RWPE1 (cell line): ENCODE measurements around the gene UPF2.

Experiments used
- CTCF ChIA-PET: fragments of 350-600 bp; sonication (Branson Sonifier 250); formaldehyde crosslinking; extraction: SDS; loops from one replicate; lab custom pipeline; 2021; lab: Yijun Ruan, JAX
- POLR2A ChIA-PET: fragments of 400-600 bp; formaldehyde crosslinking; extraction: SDS; loops from one replicate; lab custom pipeline; 2020; ENCODE audit warnings: antibody characterized with exemption; ENCODE audit not compliant: low non-redundant PET; lab: Yijun Ruan, JAX
- DNase-seq: peaks from one replicate; pipeline ENCODE4 v3.0.0; 2012; ENCODE audit warnings: low spot score
- H3K27ac ChIP-seq: fragments of 450-650 bp; 2 replicates; pipeline ENCODE4 v1.5.1; 2017
- TF ChIP-seq, protein P1 (sequence below): fragments of 450-650 bp; conservative IDR thresholded peaks from 2 replicates; pipeline ENCODE4 v1.5.1; 2017; ENCODE audit warnings: low read depth, mild to moderate bottlenecking

The UPF2 gene

DNA sequence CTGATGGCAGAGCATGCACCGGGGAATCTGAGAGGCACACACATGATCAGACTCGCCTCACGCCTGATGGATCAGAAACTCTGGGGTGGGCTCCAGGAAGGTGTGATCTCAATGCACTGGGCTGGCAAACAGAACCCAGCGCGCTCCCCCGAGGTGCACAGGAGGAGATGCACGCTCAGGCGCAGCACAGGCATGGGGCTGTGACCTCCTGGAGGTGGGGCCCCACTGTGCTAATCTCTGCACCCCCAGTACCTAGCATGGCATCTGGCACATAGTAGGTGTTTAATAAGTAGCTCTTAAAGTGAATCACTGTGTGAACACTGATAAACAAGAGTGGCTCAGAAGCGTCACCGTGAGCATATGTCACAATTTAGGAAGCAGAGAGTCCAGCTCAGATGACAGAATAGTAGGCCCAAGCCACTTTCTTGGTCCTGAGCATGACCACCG, 161.6 kb downstream of the UPF2 start:
- TF ChIP-seq, protein P1, sequence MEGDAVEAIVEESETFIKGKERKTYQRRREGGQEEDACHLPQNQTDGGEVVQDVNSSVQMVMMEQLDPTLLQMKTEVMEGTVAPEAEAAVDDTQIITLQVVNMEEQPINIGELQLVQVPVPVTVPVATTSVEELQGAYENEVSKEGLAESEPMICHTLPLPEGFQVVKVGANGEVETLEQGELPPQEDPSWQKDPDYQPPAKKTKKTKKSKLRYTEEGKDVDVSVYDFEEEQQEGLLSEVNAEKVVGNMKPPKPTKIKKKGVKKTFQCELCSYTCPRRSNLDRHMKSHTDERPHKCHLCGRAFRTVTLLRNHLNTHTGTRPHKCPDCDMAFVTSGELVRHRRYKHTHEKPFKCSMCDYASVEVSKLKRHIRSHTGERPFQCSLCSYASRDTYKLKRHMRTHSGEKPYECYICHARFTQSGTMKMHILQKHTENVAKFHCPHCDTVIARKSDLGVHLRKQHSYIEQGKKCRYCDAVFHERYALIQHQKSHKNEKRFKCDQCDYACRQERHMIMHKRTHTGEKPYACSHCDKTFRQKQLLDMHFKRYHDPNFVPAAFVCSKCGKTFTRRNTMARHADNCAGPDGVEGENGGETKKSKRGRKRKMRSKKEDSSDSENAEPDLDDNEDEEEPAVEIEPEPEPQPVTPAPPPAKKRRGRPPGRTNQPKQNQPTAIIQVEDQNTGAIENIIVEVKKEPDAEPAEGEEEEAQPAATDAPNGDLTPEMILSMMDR, result no peak
- H3K27ac ChIP-seq, result peak overlapping the region; percentile 95
- ChIA-PET POLR2A (interaction anchor here (0.5 kb wide), 1 partner anchor 105 kb away, joined by 5 read pairs; no protein-coding TSS in a partner anchor), CTCF (interaction anchor here (1.1 to 1.7 kb wide), 2 partner anchors 23 to 98 kb away, joined by 3 to 7 read pairs; no protein-coding TSS in a partner anchor)
- DNase-seq, result no peak

DNA sequence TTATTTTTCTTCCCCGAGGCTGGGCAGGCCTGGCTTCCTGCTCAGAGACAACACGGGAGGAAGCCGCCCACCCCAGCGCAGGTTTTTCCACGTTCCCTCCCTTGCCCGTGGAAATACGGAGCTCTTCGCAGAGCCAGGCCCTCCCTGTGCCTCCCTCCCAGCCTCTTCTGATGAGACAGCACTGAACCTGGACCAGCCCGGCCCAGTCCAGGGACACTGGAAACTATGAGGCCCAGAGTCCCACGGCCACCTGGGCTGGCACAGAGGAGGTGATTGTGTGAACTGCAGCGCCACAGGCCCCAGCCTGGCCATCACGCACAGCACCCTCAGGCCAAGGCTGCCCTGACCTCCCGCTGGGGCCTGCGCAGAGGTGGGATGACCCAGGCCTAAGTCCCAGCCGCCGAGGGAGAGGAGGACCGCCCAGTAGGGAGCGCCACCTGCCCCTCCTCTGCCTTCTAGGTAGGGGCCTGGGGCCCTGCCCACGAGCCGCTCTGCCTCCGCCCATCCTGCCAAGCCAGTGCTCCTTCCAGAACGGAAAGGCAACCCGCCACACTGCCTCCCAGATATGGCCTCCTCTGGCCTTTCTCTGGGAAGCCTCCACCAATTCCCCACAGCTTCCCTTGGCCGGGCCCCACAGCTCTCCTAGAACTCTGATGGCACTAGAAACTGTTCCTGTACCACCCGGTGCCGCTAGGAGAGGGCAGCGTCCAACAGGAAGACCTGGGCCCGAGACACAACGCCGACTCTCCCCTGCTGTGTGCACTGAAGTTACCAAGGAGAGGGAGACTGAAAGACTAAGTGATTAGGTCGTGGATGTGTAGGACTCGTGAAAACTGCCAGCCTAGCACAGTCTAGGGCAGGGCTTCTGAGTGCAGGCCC, 162.2 kb downstream of the UPF2 start:
- TF ChIP-seq, protein P1, result no peak
- peak overlapping the region; percentile 95 for H3K27ac ChIP-seq
- ChIA-PET CTCF (no interaction called here), POLR2A (no interaction called here)
- no peak for DNase-seq

DNA sequence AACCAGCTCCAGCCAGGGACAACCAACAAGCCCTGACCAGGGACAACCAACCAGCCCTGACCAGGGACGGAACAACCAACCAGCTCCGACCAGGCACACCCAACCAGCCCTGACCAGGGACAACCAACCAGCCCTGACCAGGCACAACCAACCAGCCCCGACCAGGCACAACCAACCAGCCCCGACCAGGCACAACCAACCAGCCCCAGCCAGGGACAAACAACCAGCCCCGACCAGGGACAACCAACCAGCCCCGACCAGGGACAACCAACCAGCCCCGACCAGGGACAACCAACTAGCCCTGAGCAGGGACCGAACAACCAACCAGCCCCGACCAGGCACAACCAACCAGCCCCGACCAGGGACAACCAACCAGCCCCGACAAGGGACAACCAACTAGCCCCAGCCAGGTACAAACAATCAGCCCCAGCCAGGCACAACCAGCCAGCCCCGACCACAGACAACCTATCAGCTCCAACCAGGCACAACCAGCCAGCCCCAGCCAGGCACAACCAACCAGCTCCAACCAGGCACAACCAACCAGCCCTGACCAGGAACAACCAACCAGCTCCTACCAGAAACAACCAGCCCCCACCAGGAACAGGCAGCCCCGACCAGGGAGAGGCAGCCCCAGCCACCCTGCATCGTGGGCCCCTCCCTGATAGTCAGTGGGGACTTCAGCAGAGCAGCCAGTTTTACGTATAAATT, 163.1 kb downstream of the UPF2 start:
- POLR2A ChIA-PET, result no interaction called here
- peak overlapping the region; percentile 95 for H3K27ac ChIP-seq

DNA sequence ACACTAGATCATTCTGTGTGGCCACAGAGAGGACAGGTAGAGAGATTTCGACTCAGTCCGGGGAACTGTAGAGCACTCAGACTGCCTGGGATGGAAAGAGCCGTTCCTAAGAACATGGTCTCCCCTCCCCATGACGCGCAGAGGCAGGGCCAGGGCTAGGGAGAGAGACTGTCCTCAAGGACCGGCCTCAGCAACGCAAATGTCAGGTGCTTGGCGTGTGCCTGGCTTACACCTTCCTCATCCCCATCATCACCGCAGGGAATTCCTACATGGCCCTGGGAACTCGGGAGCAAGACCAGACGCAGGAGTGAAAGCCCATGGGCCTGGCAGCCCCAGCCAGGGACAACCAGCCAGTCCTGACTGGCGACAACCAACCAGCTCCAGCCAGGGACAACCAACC, 163.8 kb downstream of the UPF2 start:
- DNase-seq, result no peak
- peak overlapping the region; percentile 93 for H3K27ac ChIP-seq
- POLR2A ChIA-PET, result no interaction called here
- CTCF ChIA-PET, result no interaction called here
- TF ChIP-seq, protein P1, result no peak

More for the DNA sequence above, 163.1 kb downstream of the UPF2 start:
- CTCF ChIA-PET, result no interaction called here
- TF ChIP-seq, protein P1, result no peak
- DNase-seq, result no peak

DNA sequence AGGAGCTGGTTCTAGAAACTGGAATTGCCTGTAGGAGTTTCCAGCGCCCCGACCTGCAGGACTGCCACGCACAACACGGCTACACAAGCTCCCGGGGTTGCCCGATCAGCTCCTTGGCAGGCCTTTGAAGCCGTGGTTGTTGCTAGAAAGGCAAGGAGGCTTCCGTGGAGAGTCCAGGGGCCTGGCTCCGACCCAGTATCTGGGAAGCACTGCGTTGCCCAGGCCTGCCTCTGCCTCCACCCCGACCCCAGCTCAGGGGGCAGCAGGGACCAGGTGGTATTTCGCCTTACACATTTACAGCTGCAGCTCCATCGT, 165.1 kb downstream of the UPF2 start:
- ChIA-PET CTCF (no interaction called here), POLR2A (no interaction called here)
- H3K27ac ChIP-seq, result peak overlapping the region; percentile 93
- TF ChIP-seq, protein P1, result no peak
- no peak for DNase-seq

DNA sequence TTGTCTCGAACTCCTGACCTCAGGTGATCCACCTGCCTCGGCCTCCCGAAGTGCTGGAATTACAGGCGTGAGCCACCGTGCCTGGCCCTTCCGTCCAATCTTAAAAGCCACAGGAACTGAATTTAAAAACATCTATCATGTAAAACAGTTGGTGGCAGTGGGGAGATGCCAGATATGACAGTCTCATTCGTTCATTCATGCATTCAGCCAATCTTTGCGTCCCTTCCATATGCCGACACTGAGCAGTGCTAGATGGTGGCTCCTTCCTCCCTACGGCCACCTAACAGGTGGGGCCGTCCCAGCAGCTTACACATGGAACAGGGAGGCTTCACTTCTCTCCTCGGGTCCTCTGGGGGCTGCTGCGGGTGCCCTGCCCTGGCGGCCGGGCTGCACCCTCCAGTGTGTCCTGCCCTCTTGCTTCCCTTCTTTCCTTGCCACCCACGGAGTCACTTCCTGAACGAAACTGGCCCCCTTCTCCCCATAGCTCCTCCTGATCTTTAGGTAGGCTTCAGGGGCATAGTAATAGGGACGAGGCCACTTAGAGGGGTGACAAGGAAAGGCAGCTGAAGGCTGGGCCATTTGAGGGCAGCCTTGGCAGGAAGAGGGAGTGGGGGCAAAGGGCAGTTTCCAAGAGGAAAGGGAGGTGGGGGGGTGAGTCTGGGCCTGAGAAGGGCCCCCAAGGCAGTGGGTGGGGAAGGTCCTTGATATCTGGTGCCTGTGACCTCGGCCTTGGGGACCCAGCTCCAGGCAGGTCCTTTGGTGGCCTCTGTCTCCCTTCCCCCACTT, 165.6 kb downstream of the UPF2 start:
- H3K27ac ChIP-seq, result peak overlapping the region; percentile 93
- no peak for DNase-seq
- TF ChIP-seq, protein P1, result no peak
- ChIA-PET CTCF (no interaction called here), POLR2A (no interaction called here)
